Measurements from ENCODE around the gene KLHL40. TPM values are rescaled to one million over a fixed set of nuclear protein-coding genes. Genes with fewer than 3 reads are reported as not detected.

KLHL40 gene
- total RNA-seq, 1 experiment from 2014 or later = not detected

DNA sequence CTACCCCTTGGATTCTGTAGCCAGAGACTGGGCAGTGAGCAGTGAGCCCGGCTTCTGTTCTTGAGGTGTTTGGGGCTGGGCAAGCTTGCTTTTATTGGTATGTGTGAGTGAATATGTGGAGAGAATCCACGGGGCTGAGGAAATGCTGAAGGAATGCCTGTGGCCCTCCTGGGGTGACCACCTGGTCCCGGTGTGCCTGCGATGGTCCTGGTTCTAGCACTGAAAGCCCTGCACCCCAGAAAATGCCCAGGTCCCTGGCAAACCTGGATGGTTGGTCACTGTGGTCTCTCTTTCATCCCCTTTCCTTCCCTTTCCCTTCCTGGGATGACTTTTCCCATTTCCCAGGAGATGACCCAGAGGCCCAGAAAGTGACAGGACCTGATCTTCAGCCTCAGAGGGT lies 27.7 kb upstream of the KLHL40 start:
- DNase-seq (ENCODE audit: low spot score) = no peak

- DNase-seq (ENCODE audit: low spot score) = no peak
Measured at GRCh38 chr3:42658091-42658770, 27.1 kb upstream of the KLHL40 start.

DNA sequence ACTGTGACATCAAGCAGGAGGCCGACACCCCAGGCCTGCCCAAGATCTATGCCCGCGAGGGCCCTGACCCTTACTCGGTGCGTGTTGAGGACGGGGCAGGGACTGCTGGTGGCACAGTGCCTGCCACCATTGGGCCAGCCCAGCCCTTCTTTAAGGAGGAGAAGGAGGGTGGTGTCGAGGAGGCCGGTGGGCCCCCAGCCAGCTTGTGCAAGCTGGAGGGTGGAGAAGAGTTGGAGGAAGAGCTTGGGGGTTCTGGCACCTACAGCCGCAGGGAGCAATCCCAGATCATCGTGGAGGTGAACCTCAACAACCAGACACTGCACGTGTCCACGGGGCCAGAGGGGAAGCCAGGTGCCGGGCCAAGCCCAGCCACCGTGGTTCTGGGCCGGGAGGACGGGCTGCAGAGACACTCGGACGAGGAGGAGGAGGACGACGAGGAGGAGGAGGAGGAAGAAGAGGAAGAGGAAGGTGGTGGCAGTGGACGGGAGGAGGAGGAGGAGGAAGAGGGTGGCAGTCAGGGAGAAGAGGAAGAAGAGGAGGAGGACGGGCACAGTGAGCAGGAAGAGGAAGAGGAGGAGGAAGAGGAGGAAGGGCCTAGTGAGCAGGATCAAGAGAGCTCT lies 26.5 kb upstream of the KLHL40 start:
- DNase-seq (ENCODE audit: low spot score) = no peak

- DNase-seq (ENCODE audit: low spot score) = no peak
Measured at GRCh38 chr3:42659451-42660130, 25.7 kb upstream of the KLHL40 start.

DNA sequence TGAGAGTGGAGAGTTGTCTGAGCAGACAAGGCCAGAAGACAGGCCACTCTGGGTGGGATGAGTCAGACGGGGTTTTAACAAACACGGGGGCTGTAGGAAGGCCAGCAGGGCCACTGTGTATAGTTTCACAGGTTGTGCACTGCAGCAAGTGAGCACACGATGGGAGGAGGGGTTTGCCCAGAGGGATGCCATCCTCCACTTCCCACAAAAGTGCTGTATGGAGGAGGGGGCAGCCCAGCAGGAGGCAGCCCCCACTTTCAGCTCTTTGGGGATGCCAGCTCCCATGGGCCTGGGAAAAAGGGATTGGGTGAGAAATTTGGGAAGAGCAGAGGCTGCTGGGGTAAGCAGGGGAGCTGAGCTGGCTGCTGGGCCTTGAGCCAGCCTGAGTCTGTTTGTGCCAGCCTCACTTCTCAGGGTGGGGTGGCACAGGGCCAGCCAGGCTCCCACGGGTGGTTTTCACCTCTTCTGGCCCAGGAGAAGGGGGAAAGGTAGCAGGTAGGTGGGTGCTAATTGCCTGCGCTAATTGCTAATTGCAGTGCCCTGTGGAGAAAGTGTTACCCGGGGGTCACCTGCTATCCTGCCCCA lies 25.1 kb upstream of the KLHL40 start:
- DNase-seq (ENCODE audit: low spot score) = no peak

DNA sequence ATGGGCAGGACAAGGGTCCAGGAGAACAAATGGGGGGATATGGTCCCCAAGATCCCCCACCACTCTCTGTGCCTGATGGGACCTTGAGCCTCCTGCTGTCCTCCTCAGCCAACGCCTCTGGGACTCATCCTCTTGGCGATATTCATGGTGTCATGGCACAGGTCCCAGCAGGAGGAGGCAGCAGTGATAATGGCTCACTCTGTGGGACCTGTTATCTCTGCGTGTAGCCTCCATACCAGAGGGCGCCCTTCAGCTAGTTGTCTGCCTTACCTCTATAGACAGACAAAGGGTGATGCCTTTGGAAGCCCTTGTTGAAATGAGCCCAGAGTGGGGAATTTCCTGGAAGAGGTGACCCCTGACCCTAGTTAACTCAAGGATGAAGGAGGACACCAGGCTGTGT lies 24.4 kb upstream of the KLHL40 start:
- no peak for DNase-seq (ENCODE audit: low spot score)

DNA sequence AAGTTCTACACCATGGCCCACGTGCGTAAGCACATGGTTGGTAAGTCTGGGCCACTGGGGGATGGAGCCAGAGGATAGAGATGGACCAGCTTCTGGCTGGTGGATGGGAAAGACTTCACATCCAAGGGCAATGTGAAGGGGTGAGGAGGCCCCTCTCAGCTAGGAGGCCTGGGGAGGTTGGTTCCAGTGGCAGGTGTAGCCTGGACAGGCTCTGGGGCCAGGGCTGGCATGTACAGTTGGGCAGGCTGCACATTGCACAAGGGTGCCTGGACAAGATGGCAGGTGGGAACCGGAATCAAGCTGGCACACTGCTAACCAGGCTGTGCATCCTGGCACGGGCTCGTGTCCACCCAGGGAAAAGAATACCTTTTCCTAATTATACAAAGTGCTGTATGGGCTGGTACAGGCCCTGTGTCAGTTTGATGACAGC lies 23.7 kb upstream of the KLHL40 start:
- DNase-seq (ENCODE audit: low spot score) = no peak

- DNase-seq (ENCODE audit: low spot score) = no peak
Measured at GRCh38 chr3:42662037-42662812, 23.1 kb upstream of the KLHL40 start.

DNA sequence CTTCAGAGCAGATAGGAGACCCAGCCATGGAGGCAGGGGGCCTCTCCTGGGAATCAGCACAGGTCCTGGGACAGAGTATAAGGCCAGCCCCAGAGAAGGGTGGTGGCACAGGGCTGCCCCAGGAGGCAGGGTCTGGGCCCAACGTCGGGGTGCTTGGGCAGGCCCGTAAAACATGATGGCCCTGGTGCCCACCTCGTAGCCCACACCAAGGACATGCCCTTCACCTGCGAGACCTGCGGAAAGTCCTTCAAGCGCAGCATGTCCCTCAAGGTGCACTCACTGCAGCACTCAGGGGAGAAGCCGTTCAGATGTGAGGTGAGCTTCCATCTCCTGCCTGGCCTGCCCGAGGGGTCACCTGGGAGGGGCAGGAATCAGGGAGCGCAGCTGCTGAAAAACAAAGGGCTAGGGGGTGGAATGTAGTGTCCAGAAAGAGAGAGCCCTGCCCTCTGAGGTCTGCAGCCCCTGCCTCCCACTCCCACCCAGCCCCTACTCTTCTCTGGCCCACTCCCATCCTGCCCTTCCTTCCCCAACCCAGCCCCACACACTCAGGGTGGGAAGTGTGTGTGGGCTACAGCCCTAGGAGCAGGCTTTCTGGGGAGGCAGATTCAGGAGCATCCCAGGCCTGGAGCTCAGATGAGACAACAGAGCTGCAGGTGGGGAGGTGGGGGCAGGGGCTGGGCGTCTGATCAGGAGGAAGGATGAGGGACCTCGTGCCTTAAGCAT lies 22.4 kb upstream of the KLHL40 start:
- DNase-seq (ENCODE audit: low spot score) = no peak

DNA sequence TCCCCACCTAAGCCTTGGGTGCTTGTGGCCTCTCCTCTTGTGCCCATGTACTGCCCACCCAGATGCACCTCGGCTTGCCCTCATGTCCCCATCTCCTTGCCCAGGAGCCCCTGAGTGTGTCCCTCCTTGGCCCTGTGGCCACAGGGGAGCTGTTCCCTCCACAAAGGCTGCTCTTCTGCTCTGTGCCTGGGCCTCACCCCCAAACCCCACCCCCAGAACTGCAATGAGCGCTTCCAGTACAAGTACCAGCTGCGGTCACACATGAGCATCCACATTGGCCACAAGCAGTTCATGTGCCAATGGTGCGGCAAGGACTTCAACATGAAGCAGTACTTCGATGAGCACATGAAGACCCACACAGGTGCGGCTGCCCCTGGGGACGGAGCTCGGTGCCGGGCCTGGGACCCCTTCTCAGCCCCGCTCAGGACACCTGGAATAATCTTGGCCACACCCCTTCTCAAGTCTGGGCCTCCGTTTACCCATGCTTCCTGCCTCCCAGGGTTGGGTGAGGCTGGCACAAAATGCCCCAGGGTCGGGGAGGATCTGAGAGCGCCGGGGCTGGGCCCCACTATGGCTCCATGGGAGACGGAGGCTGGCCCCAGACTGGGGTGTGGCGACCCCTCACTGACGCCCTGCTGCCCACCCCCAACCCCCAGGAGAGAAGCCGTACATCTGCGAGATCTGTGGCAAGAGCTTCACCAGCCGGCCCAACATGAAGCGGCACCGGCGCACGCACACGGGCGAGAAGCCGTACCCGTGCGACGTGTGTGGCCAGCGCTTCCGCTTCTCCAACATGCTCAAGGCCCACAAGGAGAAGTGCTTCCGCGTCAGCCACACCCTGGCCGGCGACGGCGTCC lies 21.5 kb upstream of the KLHL40 start:
- no peak for DNase-seq (ENCODE audit: low spot score)

DNA sequence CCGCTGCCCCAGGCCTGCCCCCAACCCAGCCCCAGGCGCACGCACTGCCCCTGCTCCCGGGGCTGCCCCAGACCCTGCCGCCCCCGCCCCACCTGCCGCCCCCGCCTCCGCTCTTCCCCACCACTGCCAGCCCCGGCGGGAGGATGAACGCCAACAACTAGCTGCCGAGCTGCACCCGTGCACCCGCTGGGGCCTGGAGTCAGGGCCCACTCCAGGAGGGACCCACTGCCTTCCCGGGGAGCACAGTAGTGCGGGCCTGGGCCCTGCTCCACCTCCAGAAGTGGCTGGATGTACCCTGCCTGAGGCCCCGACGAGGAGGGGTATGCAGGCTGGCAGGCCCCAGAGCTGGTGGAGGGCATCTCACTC lies 20.9 kb upstream of the KLHL40 start:
- no peak for DNase-seq (ENCODE audit: low spot score)

GRCh38 chr3:42665050-42665878 lies 20.1 kb upstream of the KLHL40 start:
- DNase-seq (ENCODE audit: low spot score) = no peak

DNA sequence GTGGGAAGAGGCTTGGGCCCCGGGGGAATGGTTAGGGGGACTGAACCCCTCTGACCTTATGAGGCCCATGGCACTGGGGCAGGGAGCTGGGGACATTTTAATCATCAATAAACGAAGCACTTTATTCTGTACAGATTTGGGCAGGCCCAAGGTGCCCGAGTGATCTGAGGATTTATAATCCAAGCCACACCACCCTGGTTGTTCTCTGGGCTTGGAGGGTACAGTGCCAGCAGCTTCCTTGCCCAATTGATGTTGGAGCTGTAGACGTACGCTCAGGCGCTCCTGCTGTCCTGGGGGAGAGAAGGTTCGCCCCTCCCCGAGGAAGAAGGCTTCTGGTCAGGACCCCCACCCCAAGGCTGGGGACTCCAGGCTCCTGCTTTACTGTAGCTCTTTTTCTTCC lies 19.3 kb upstream of the KLHL40 start:
- DNase-seq (ENCODE audit: low spot score) = no peak

DNA sequence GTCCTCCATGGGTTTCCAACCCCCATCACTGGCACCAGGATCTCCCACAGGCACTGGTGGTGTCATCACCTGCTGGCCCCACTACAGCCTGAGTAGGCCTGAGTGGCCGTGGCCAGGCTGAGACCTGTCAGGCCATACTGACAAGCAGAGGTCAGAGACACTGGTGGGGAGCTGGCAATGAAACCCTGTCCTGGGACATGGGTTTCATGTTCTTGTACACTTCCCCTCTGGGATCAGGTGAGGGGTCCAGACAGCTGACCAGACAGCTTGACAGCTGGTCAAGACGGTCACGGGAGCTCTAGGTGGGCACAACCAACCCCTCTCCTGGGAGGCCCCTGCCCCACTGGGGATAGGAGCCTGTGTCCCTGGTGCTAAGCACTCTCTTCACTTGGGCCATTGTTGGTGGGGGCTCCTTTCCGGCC lies 18.7 kb upstream of the KLHL40 start:
- no peak for DNase-seq (ENCODE audit: low spot score)

- DNase-seq (ENCODE audit: low spot score) = no peak
Measured at GRCh38 chr3:42667096-42667522, 18.2 kb upstream of the KLHL40 start.

GRCh38 chr3:42667523-42668412 lies 17.6 kb upstream of the KLHL40 start:
- no peak for DNase-seq (ENCODE audit: low spot score)

- DNase-seq (ENCODE audit: low spot score) = no peak
Measured at GRCh38 chr3:42668413-42668760, 16.9 kb upstream of the KLHL40 start.

DNA sequence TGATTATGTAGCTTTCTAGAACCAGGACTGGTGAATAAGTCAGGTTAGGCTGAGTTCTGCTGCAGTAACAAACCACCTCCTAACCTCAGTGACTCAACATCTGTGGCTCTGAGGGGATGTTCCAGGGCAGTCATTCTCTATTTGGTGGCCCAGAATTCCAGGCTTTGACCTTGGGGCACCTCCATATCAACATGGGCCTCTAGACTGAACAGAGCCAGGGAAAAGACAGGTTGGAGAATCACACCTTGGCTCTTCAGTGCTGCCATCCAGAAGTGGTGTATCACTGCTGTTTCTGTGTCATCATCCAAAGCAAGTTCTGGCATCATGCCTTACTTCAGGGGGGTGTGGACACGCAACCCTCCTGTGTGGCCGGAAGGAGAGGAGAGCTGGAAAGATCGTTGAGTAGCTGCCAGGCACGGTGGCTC lies 16.5 kb upstream of the KLHL40 start:
- DNase-seq (ENCODE audit: low spot score) = no peak
